Nephron progenitor cell (in vitro differentiated cells): ENCODE data around the gene XRCC5.

ENCODE experiments used
- DNase-seq: peaks from one replicate; pipeline ENCODE4 v3.0.0; 2021
- H3K27ac Mint-ChIP-seq: 2 replicates; pipeline ENCODE4 v1.8.0; 2021; ENCODE audit warnings: mild to moderate bottlenecking, moderate library complexity, mixed read lengths
- H3K27me3 Mint-ChIP-seq: 2 replicates; pipeline ENCODE4 v1.8.0; 2021; ENCODE audit warnings: mild to moderate bottlenecking, low read depth, mixed read lengths; ENCODE audit not compliant: poor library complexity
- H3K36me3 Mint-ChIP-seq: 2 replicates; pipeline ENCODE4 v1.8.0; 2021; ENCODE audit warnings: low read depth, mixed read lengths
- H3K4me1 Mint-ChIP-seq: 2 replicates; pipeline ENCODE4 v1.8.0; 2021; ENCODE audit warnings: mixed read lengths
- H3K4me3 Mint-ChIP-seq: 2 replicates; pipeline ENCODE4 v1.8.0; 2021; ENCODE audit warnings: mild to moderate bottlenecking, moderate library complexity, mixed read lengths
- H3K9me3 Mint-ChIP-seq: 2 replicates; pipeline ENCODE4 v1.8.0; 2021; ENCODE audit warnings: mild to moderate bottlenecking, moderate library complexity, mixed read lengths
- CTCF ChIP-seq: fragments of 200-600 bp; sonication (generic); IDR thresholded peaks from 2 replicates; pipeline ENCODE4 v1.5.0; 2021; ENCODE audit warnings: antibody characterized with exemption

XRCC5 gene

GRCh38 chr2:216188559-216188850 is 79.4 kb downstream of the XRCC5 start:
- H3K27me3 Mint-ChIP-seq = peaks cover 3% of the 10 kb centered on the region
- no peak overlapping the region for H3K4me3 Mint-ChIP-seq
- H3K4me1 Mint-ChIP-seq = peaks cover 51% of the 10 kb centered on the region
- peaks cover 42% of the 10 kb centered on the region for H3K36me3 Mint-ChIP-seq
- H3K27ac Mint-ChIP-seq = peak overlapping the region; percentile 98
- no peaks in the 10 kb centered on the region for H3K9me3 Mint-ChIP-seq
- DNase-seq = no peak
- no peak for TF ChIP-seq CTCF

- TF ChIP-seq CTCF = no peak
- peaks cover 3% of the 10 kb centered on the region for H3K27me3 Mint-ChIP-seq
- H3K27ac Mint-ChIP-seq = peak overlapping the region; percentile 44
- no peak overlapping the region for H3K4me3 Mint-ChIP-seq
- H3K9me3 Mint-ChIP-seq = no peaks in the 10 kb centered on the region
- peaks cover 47% of the 10 kb centered on the region for H3K4me1 Mint-ChIP-seq
- DNase-seq = no peak
- peaks cover 42% of the 10 kb centered on the region for H3K36me3 Mint-ChIP-seq
Measured at GRCh38 chr2:216188956-216189355, 79.8 kb downstream of the XRCC5 start.

GRCh38 chr2:216189410-216189809 is 80.3 kb downstream of the XRCC5 start:
- TF ChIP-seq CTCF = no peak
- Mint-ChIP-seq H3K27ac (peak overlapping the region; percentile 12), H3K4me3 (no peak overlapping the region), H3K36me3 (peaks cover 45% of the 10 kb centered on the region), H3K9me3 (no peaks in the 10 kb centered on the region), H3K4me1 (peaks cover 45% of the 10 kb centered on the region), H3K27me3 (peaks cover 3% of the 10 kb centered on the region)
- no peak for DNase-seq

GRCh38 chr2:216192181-216192580 is 83.0 kb downstream of the XRCC5 start:
- H3K27me3 Mint-ChIP-seq = peaks cover 2% of the 10 kb centered on the region
- H3K4me1 Mint-ChIP-seq = peaks cover 21% of the 10 kb centered on the region
- H3K4me3 Mint-ChIP-seq = no peak overlapping the region
- no peak for TF ChIP-seq CTCF
- peaks cover 63% of the 10 kb centered on the region for H3K36me3 Mint-ChIP-seq
- no peak for DNase-seq
- H3K27ac Mint-ChIP-seq = no peak overlapping the region
- H3K9me3 Mint-ChIP-seq = no peaks in the 10 kb centered on the region

GRCh38 chr2:216192931-216193330 is 83.8 kb downstream of the XRCC5 start:
- H3K27me3 Mint-ChIP-seq = no peaks in the 10 kb centered on the region
- peaks cover 13% of the 10 kb centered on the region for H3K4me1 Mint-ChIP-seq
- no peak for TF ChIP-seq CTCF
- no peak overlapping the region for H3K4me3 Mint-ChIP-seq
- H3K9me3 Mint-ChIP-seq = no peaks in the 10 kb centered on the region
- H3K27ac Mint-ChIP-seq = no peak overlapping the region
- peaks cover 70% of the 10 kb centered on the region for H3K36me3 Mint-ChIP-seq
- DNase-seq = no peak

GRCh38 chr2:216194013-216194412 is 84.9 kb downstream of the XRCC5 start:
- no peaks in the 10 kb centered on the region for H3K9me3 Mint-ChIP-seq

More at GRCh38 chr2:216194013-216194412, 84.9 kb downstream of the XRCC5 start:
- DNase-seq = no peak
- Mint-ChIP-seq H3K4me1 (peaks cover 3% of the 10 kb centered on the region), H3K36me3 (peaks cover 81% of the 10 kb centered on the region), H3K4me3 (no peak overlapping the region), H3K27ac (no peak overlapping the region), H3K27me3 (no peaks in the 10 kb centered on the region)
- TF ChIP-seq CTCF = no peak
